IPS-11a (cell line): ENCODE measurements around the gene IL22RA1.

ENCODE experiments used
- H3K4me3 ChIP-seq: one replicate; pipeline ENCODE4 v1.5.1; 2013; ENCODE audit warnings: low read depth, low read length, control low read depth

IL22RA1 gene

GRCh38 chr1:24142546-24143534 is at the start of gene IL22RA1:
TSS of gene IL22RA1 (minus strand) at chr1:24143140. CDS start at chr1:24143082, 58 bp downstream.
- no peak within 1 kb of the TSS for H3K4me3 ChIP-seq

GRCh38 chr1:24191860-24192259 is 48.9 kb upstream of the IL22RA1 start:
- H3K4me3 ChIP-seq = no peak overlapping the region

DNA sequence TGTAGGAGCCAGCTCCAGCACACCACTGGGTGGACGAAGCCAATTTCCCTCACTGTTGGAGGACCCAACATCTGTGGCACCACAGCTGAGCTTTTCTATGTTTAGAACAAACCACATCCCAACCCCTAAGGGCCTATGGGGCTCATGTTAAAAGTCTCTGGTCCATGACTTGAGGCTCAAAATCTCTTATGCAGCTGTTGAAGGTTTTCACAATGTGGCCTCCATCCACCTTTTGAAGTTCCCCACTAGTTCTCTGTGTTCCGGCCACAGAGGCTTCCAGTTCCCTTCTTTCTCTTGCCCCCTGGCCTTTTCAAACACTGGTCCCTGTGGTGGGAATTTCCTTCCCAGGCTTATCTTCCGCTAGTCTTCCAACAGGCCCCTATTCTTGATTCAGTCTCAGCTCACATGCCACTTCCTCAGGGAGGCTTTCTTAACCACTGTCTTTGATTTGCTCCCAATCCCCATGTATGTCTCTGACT is 48.1 kb upstream of the IL22RA1 start:
- H3K4me3 ChIP-seq = no peak overlapping the region

DNA sequence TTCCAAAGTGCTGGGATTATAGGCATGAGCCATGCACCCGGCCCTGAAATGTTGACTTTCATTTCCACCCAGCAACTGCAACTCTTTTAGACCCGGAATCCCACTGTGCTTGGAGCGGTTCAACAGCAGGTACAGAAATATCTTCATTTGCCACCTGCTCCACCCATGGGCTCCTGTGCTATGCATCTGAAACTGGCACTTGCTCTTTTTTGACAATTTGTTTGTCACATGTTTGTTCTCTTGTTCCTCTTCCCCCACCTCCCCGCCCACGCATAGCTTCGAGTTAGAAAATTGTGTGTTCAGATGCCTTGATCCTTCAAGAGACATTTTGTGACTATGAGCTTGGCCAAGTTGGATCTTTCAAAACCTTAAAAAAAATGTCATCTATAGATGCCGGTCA is 46.6 kb upstream of the IL22RA1 start:
- H3K4me3 ChIP-seq = no peak overlapping the region

DNA sequence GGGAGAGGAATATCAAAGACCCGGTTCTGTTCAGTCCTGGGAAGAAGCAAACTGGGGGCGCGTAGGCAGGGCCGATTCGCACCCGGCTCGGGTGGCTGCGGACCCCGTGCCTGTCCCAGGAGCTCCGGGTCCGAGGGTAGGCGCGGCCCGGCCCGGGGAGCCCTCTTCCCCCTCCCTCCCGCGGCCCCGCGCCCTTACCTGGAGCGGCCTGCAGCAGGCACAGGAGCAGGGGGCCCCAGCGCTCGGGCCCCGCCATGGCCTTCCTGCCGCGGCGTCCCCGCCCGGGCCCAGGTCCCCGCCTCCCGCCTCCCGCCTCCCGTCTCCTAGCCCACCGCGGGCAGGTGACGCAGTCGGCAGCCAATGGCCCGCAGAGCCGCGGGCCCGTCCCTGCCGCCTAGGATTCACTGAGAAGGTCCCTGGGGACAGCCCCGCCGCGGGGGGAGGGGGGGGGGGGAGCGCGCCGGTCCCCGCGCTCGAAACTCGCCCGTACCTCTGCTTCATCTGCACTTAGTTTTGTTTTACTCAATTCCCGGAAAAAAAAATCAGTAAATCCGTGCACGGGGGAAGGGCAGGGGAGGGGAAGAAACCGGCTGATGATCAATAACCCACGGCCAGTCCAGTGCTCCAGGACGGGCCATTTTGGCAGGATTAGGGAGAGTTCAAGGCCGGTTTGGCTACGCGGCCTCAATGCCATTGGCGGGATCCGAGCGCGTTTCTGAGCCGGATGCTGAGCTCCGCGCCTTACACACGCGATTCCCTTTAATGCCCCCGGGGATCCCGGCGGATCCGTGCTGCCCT is 44.3 kb upstream of the IL22RA1 start, which contains the start of gene IFNLR1:
Gene IFNLR1, minus strand, starts transcription at position 297 of the 798 bp plus-strand sequence. Its CDS starts 41 bp downstream, at position 256.
- H3K4me3 ChIP-seq = peak within 1 kb of the TSS; percentile 69

- H3K4me3 ChIP-seq = peak overlapping the region; percentile 69
Measured at GRCh38 chr1:24186711-24186992, 43.7 kb upstream of the IL22RA1 start.

DNA sequence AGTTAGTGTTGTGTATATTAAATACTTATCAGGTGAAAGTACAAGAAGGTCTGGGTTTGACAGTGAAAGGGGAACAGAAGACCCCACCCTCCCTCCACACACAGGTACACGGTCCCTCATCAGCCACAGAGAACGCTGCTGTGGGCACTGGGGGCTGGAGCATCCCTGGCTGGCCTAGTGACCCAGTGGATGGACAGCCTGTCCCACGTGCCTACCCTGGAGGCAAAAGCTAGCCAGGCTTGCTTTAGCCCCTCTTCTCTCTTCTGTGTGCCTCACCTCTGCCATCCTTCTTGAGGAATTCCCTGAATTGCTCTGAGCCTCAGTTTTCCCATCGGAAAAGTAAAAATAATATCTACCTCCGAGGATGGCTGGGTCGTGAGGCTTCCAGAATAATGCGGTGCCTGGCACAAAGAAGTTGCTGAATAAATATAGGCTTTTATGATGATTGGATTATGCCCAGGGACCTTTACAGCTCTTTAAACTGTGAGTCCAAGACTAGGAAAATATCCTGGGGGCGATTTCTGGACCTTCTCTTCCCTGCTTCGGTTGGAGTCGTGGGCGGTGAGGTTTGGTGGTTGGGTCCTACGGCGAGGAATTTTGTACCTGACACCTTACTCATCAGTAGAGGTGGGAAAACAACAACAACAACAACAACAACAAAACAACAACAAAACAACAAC is 43.2 kb upstream of the IL22RA1 start:
- H3K4me3 ChIP-seq = peak overlapping the region; percentile 69

DNA sequence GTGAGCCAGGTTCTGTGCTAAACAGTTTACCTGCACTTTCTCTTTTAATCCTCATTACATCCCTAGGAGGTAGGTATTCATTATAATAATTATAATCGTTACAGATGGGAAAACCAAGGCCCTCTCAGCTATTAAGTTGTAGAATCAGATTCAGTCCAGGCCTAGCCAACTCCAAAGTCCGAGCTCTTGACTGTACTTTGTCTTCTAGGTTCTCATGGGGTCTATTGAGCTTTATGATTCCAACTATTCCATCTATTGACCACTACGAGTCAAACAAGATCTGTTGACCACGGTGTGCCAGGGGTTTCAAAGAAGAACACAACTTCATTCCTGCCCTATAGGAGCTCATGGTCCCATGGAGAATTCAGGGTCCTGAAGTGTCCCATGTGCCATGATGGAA is 42.1 kb upstream of the IL22RA1 start:
- H3K4me3 ChIP-seq = no peak overlapping the region

DNA sequence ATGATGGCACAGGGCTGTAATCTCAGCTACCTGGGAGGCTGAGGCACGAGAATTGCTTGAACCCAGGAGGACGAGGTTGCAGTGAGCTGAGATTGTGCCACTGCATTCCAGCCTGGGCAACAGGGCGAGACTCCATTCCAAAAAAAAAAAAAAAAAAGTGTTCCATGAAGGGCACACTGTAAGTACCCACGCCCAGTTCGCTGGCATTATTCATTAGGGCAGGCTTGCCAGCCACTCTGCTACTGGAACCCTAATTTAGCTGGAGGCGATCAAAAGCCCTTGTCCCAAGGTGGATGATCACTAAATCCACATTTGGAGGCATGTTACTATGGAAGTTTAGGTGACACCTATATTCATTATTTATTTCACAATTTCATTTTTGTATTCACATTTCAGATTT is 39.1 kb upstream of the IL22RA1 start:
- no peak overlapping the region for H3K4me3 ChIP-seq

GRCh38 chr1:24181619-24182018 is 38.7 kb upstream of the IL22RA1 start:
- H3K4me3 ChIP-seq = no peak overlapping the region

GRCh38 chr1:24180676-24181075 is 37.7 kb upstream of the IL22RA1 start:
- H3K4me3 ChIP-seq = no peak overlapping the region

GRCh38 chr1:24179251-24179840 is 36.4 kb upstream of the IL22RA1 start:
- H3K4me3 ChIP-seq = no peak overlapping the region

DNA sequence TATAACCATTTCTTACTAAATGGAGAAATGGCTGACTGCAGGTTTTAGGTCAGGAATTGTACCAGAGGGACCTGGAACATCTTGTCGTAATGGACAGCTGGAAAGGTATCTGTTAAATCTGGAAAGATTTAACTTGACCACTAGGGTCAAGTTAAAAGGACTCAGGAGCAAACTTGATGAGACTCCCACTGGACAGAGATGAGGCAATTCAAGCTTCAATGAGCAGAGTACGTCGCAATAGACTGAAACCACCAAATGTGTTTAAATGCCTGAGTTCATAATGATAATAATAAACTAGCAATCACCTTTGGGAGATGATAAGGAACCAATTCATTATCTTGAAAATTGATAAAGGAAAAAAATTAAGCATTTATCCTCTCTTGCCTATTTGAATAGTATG is 35.5 kb upstream of the IL22RA1 start:
- H3K4me3 ChIP-seq = no peak overlapping the region

- H3K4me3 ChIP-seq = no peak overlapping the region
Measured at GRCh38 chr1:24177161-24177560, 34.2 kb upstream of the IL22RA1 start.

DNA sequence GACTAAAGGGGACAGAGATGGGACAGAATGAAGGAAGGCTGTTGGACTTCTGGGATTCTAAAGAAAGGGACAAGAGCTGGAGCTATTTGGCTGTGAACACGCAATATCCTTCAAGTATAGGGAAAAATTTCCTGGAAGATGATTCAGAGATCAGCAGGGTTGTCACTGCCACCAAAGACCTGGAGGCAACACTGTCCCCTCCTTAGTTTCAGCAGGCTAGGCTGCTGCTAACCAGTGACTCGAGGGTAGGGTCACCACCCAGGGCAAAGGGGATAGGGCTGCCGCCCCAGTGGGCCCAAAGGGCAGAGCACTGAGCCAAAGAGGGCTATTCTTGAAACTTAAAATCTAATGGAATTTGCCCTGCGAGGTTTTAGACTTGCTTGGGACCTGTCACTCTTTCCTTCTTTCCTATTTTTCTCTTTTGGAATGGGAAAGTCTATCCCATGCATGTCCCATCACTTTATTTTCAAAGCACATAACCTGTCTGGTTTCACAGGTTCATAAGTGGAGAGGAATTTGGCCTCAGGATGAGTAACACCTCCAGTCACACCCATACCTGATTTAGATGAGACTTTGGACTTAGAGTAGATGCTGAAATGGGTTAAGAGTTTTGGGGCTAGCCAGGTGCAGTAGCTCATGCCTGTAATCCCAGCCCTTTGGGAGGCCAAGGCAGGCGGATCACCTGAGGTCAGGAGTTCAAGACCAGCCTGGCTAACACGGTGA is 32.3 kb upstream of the IL22RA1 start:
- H3K4me3 ChIP-seq = no peak overlapping the region

DNA sequence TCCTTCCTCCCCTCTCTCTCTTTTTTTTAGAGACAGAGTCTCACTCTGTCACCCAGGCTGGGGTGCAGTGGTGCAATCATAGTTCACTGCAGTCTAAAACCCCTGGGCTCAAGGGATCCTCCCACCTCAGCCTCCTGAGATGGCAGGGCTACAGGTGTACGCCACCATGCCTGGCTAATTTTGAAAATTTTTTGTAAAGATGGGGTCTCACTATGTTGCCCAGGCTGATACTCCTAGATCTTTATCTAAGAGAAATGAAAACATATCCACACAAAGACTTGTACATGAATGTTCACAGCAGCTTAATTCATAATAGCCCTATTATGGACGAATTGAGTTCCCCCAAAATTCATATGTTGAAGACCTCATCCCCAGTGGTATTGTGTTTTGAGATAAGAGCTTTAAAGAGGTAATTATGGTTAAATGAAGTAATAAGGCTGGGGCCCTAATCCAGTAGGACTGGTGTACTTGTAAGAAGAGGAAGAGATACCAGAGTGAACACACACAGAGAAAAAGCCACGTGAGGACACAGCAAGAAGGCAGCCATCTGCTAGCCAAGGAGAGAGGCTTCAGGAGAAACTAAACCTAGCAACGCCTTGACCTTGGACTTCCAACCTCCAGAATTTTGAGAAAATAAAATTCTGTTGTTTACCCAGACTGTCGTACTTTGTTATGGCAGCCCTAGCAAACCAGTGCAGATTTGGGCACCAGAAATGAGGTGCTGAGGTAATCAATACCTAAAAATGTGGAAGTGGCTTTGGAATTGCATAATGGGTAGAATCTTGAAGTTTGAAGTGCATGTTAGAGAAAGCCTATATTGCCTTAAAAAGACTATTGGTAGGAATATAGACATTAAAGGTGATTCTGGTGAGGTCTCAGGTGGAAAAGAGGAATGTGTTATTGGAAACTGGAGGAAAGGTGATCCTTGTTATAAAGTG is 31.0 kb upstream of the IL22RA1 start:
- H3K4me3 ChIP-seq = no peak overlapping the region

DNA sequence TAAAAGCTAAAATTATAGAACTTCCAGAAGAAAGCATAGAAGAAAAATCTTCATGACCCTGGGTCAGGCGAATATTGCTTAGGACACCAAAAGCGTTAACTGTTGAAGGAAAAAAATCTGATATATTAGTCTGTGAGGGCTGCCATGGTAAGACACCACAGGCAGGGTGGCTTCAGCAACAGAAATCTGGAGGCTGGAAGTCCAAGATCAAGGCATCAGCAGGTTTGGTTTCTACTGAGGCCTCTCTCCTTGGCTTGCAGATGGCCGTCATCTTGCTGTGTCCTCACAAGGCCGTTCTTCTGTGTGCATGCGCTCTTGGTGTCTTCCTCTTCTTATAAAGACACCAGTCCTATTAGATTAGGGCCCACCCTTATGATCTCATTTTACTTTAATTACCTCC is 29.7 kb upstream of the IL22RA1 start:
- H3K4me3 ChIP-seq = no peak overlapping the region

GRCh38 chr1:24169286-24169685 is 26.3 kb upstream of the IL22RA1 start:
- no peak overlapping the region for H3K4me3 ChIP-seq

GRCh38 chr1:24168245-24168644 is 25.3 kb upstream of the IL22RA1 start:
- H3K4me3 ChIP-seq = no peak overlapping the region
